Immature natural killer cell (primary cell): ENCODE results near the gene F12. TPM values are rescaled to one million over a fixed set of nuclear protein-coding genes. Genes with fewer than 3 reads are reported as not detected.

ENCODE experiments used
- DNase-seq, 3 donors: peaks; one replicate each; pipeline ENCODE4 v3.0.0; 2022; ENCODE audit warnings: mixed read lengths in 1 of 3
- H3K27ac Mint-ChIP-seq, 6 donors: one replicate each; pipeline ENCODE4 v1.8.0; 2020; ENCODE audit warnings: mixed read lengths in 6 of 6, mild to moderate bottlenecking in 5 of 6, inconsistent platforms in 4 of 6, moderate library complexity in 3 of 6
- H3K27me3 Mint-ChIP-seq, 3 donors: one replicate each; pipeline ENCODE4 v1.8.0; 2020 to 2021; ENCODE audit warnings: low read depth in 3 of 3, mild to moderate bottlenecking in 3 of 3, mixed read lengths in 3 of 3, moderate library complexity in 3 of 3, inconsistent platforms in 1 of 3
- H3K36me3 Mint-ChIP-seq, 3 donors: one replicate each; pipeline ENCODE4 v1.8.0; 2020; ENCODE audit warnings: mixed read lengths in 3 of 3, inconsistent platforms in 2 of 3, mild to moderate bottlenecking in 2 of 3
- H3K4me1 Mint-ChIP-seq, 2 donors: one replicate each; pipeline ENCODE4 v1.8.0; 2020; ENCODE audit warnings: inconsistent platforms in 2 of 2, mild to moderate bottlenecking in 2 of 2, mixed read lengths in 2 of 2, moderate library complexity in 1 of 2
- H3K4me3 Mint-ChIP-seq, 5 donors: one replicate each; pipeline ENCODE4 v1.8.0; 2020; ENCODE audit warnings: mild to moderate bottlenecking in 5 of 5, mixed read lengths in 5 of 5, inconsistent platforms in 3 of 5, moderate library complexity in 3 of 5
- H3K9me3 Mint-ChIP-seq, 6 donors: one replicate each; pipeline ENCODE4 v1.8.0; 2020; ENCODE audit warnings: mild to moderate bottlenecking in 6 of 6, mixed read lengths in 6 of 6, inconsistent platforms in 4 of 6, moderate library complexity in 3 of 6
- polyA plus RNA-seq, 3 donors: library from polyadenylated mRNA; unstranded; fragments of 300-500 nt; fragmentation: Illumina TruSeq; gene quantifications; one replicate each; pipeline ENCODE4 v1.2.3, GENCODE V29; 2021

Gene F12
- polyA plus RNA-seq, 3 donors from 2014 or later: 1.3 to 2.3 TPM; not detected in 1

DNA sequence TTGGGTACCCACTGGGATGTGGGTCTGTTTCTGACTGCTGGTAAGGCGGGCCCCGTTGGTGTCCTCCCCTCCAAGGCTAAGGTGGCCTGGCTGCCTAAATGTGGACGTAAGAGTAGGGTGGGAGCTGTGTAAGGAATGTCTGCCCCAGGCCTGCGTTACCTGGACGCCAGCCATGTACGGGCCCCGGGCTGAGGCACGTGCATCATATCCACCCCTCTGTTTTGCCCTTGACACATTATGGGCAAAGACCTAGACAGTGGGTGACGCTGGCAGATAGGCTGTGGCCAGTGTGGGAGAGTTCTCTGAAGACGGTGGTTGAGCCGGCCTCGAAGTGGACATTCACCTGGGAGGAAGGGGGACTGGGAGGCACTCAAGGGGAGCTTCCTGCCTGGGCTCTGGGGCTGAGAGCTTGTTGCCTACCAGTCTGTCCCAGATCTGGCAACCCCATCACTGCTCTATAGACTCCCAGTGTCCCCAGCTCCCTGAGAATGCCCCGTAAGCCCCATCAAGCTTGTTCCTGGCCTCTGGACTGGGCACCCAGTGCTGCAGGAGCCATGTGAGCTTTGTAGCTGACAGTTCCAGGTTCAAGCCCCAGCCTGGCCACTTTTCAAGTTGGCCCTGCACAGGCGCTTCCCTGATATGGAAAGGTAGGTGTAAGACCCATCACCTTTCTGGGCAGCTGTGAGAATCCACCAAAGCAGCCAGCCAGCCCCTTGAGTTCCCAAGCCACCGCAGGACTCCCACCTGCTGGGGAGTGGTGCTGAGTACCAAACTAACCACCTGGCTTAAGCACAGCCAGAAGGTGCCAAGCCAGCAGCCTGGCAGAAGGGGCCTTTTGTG lies 34.0 kb upstream of the F12 start:
- Mint-ChIP-seq H3K4me3 (no peak overlapping the region), H3K27ac (peak overlapping the region in 4 of 6 donors; percentile 54 to 97 (median 75)), H3K36me3 (peaks cover 5 to 22% (median 9%) of the 10 kb centered on the region in 3 donors), H3K4me1 (peaks cover 48 to 50% of the 10 kb centered on the region in 2 donors), H3K27me3 (peaks cover 12 to 16% (median 14%) of the 10 kb centered on the region in 3 donors), H3K9me3 (no peaks in the 10 kb centered on the region)
- DNase-seq: no peak

GRCh38 chr5:177442066-177442826 lies 32.9 kb upstream of the F12 start:
- Mint-ChIP-seq H3K4me1 (peaks cover 46 to 48% of the 10 kb centered on the region in 2 donors), H3K27ac (peak overlapping the region in 2 of 6 donors; percentile 21 to 61), H3K9me3 (no peaks in the 10 kb centered on the region), H3K36me3 (peaks cover 9 to 31% (median 13%) of the 10 kb centered on the region in 3 donors), H3K4me3 (no peak overlapping the region), H3K27me3 (peaks cover 4 to 14% (median 12%) of the 10 kb centered on the region in 3 donors)
- DNase-seq: no peak

- H3K36me3 Mint-ChIP-seq: peaks cover 9 to 38% (median 21%) of the 10 kb centered on the region in 3 donors
- peak overlapping the region in 2 of 6 donors; percentile 34 to 35 for H3K27ac Mint-ChIP-seq
- no peak overlapping the region for H3K4me3 Mint-ChIP-seq
- DNase-seq: no peak
- no peaks in the 10 kb centered on the region for H3K9me3 Mint-ChIP-seq
- peaks cover 49 to 51% of the 10 kb centered on the region in 2 donors for H3K4me1 Mint-ChIP-seq
- peaks cover 4 to 14% (median 10%) of the 10 kb centered on the region in 3 donors for H3K27me3 Mint-ChIP-seq
These were observed 31.8 kb upstream of the F12 start for GRCh38 chr5:177440990-177441780.

GRCh38 chr5:177440211-177440989 lies 31.0 kb upstream of the F12 start:
- Mint-ChIP-seq H3K4me3 (no peak overlapping the region), H3K27me3 (peaks cover 0 to 6% (median 4%) of the 10 kb centered on the region in 3 donors), H3K4me1 (peaks cover 43 to 47% of the 10 kb centered on the region in 2 donors), H3K36me3 (peaks cover 9 to 44% (median 21%) of the 10 kb centered on the region in 3 donors), H3K9me3 (no peaks in the 10 kb centered on the region), H3K27ac (peak overlapping the region; percentile 64 to 84 (median 70))
- no peak for DNase-seq

DNA sequence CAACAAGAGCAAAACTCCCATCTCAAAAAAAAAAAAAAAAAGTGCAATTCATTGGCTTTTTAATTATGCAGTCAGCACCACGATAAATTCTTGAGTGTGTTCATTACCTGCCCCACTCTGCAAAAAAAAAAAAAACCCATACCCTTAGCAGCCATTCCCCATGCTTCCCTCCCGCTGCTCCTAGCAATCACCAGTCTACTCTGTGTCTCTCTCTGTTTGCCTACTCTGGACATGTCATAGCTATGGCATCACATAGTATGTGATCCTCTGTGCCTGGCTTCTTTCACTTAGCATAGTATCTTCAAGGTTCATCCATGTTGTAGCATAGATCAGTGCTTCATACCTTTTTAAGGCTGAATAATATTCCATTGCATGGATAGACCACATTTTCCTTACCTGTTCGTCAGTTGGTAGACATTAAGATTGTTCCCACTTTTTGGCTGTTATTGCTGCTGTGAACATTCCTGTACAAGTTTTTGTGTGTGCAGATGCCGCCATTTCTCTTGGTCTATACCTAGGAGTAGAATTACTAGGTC lies 30.2 kb upstream of the F12 start:
- Mint-ChIP-seq H3K4me1 (peaks cover 41 to 47% of the 10 kb centered on the region in 2 donors), H3K36me3 (peaks cover 9 to 50% (median 21%) of the 10 kb centered on the region in 3 donors), H3K27me3 (peaks cover 0 to 1% (median 0%) of the 10 kb centered on the region in 3 donors), H3K9me3 (no peaks in the 10 kb centered on the region), H3K27ac (peak overlapping the region; percentile 64 to 84 (median 70)), H3K4me3 (no peak overlapping the region)
- DNase-seq: no peak

DNA sequence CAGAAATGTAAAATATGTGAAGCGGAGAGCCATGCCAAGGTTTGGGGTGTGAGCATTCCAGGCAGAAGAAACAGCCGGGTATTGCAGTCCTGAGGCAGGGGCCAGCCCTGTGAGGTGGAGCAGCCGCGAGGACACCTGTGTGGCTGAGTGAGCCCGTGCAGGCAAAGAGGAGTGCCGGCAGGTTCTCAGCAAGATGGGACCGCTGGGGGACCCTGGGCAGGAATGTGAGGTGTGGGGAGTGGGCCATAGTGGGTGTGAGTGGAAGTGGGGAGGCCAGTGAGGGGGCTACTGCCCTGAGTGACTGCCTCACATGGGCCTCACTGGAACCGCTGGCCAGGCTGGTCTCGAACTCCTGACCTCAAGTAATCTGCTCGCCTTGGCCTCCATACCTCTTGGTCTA lies 29.1 kb upstream of the F12 start:
- DNase-seq: no peak
- peaks cover 0 to 3% (median 1%) of the 10 kb centered on the region in 3 donors for H3K27me3 Mint-ChIP-seq
- peaks cover 41 to 52% of the 10 kb centered on the region in 2 donors for H3K4me1 Mint-ChIP-seq
- peak overlapping the region in 4 of 6 donors; percentile 34 to 84 (median 49) for H3K27ac Mint-ChIP-seq
- peaks cover 13 to 54% (median 21%) of the 10 kb centered on the region in 3 donors for H3K36me3 Mint-ChIP-seq
- H3K9me3 Mint-ChIP-seq: no peaks in the 10 kb centered on the region
- H3K4me3 Mint-ChIP-seq: no peak overlapping the region

- H3K9me3 Mint-ChIP-seq: no peaks in the 10 kb centered on the region
- DNase-seq: no peak
- peaks cover 48 to 59% of the 10 kb centered on the region in 2 donors for H3K4me1 Mint-ChIP-seq
- peak overlapping the region in 3 of 6 donors; percentile 48 to 57 (median 55) for H3K27ac Mint-ChIP-seq
- no peak overlapping the region for H3K4me3 Mint-ChIP-seq
- H3K27me3 Mint-ChIP-seq: peaks cover 0 to 3% (median 1%) of the 10 kb centered on the region in 3 donors
- peaks cover 13 to 54% (median 21%) of the 10 kb centered on the region in 3 donors for H3K36me3 Mint-ChIP-seq
These were observed 28.3 kb upstream of the F12 start for GRCh38 chr5:177437623-177438022.

DNA sequence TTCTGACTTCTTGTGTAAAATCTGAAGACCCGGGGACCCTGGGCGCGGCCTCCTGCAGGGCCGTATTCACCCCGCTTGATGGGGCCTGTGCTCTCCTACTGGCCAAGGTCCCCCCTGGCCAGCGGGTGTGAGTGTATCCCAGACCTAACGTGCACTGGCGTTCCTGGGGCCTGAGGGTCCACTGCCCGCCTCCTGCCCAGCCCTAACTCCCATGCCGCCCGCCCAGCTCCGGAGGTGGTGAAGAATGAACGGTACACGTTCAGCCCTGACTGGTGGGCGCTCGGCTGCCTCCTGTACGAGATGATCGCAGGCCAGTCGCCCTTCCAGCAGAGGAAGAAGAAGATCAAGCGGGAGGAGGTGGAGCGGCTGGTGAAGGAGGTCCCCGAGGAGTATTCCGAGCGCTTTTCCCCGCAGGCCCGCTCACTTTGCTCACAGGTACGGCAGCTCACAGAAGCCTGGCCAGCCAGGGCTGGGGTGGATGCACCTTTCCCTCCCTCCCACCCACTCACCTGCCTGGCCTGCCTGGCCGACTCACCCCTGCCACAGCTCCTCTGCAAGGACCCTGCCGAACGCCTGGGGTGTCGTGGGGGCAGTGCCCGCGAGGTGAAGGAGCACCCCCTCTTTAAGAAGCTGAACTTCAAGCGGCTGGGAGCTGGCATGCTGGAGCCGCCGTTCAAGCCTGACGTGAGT lies 26.6 kb upstream of the F12 start:
- Mint-ChIP-seq H3K27me3 (peaks cover 4 to 9% (median 5%) of the 10 kb centered on the region in 3 donors), H3K4me3 (no peak overlapping the region), H3K36me3 (peaks cover 13 to 53% (median 21%) of the 10 kb centered on the region in 3 donors), H3K27ac (peak overlapping the region in 1 of 6 donors; percentile 72), H3K9me3 (no peaks in the 10 kb centered on the region), H3K4me1 (peaks cover 59 to 73% of the 10 kb centered on the region in 2 donors)
- DNase-seq: no peak

GRCh38 chr5:177434942-177435738 lies 25.8 kb upstream of the F12 start:
- peak overlapping the region; percentile 22 to 83 (median 73) for H3K27ac Mint-ChIP-seq
- DNase-seq: peak; percentile 49 to 51 (median 50)
- H3K4me1 Mint-ChIP-seq: peaks cover 68 to 79% of the 10 kb centered on the region in 2 donors
- H3K36me3 Mint-ChIP-seq: peaks cover 13 to 49% (median 21%) of the 10 kb centered on the region in 3 donors
- peak overlapping the region in 4 of 5 donors; percentile 53 to 73 (median 64) for H3K4me3 Mint-ChIP-seq
- H3K27me3 Mint-ChIP-seq: peaks cover 4 to 13% (median 5%) of the 10 kb centered on the region in 3 donors
- no peaks in the 10 kb centered on the region for H3K9me3 Mint-ChIP-seq

- peak overlapping the region; percentile 55 to 75 (median 67) for H3K4me3 Mint-ChIP-seq
- H3K27me3 Mint-ChIP-seq: peaks cover 4 to 16% (median 5%) of the 10 kb centered on the region in 3 donors
- no peaks in the 10 kb centered on the region for H3K9me3 Mint-ChIP-seq
- H3K36me3 Mint-ChIP-seq: peaks cover 10 to 43% (median 14%) of the 10 kb centered on the region in 3 donors
- DNase-seq: peak in 1 of 3 donors; percentile 38
- H3K4me1 Mint-ChIP-seq: peaks cover 69 to 79% of the 10 kb centered on the region in 2 donors
- peak overlapping the region; percentile 72 to 90 (median 82) for H3K27ac Mint-ChIP-seq
These were observed 25.1 kb upstream of the F12 start for GRCh38 chr5:177434437-177434836.

DNA sequence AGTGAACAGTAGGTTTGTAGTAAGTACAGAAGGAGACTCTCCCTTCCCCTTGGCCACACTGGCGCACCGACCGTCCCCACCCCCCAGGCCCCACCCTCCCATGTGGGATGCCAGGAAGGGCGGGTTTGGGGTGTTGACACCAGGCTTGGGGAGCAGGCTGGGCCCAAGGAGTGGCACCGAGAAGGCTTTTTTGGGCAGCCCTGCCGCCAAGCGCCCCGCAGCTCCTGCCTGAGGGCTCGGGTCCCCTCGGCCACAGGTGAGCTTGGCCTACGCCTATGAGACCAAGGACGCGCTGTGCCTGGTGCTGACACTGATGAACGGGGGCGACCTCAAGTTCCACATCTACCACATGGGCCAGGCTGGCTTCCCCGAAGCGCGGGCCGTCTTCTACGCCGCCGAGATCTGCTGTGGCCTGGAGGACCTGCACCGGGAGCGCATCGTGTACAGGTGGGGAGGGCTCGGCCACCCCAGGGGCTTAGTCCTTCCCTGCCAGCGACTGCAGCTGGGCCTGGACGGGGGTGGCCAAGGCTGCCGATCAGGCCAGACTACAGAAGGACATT lies 24.4 kb upstream of the F12 start:
- Mint-ChIP-seq H3K36me3 (peaks cover 9 to 38% (median 13%) of the 10 kb centered on the region in 3 donors), H3K4me1 (peaks cover 73 to 79% of the 10 kb centered on the region in 2 donors), H3K27ac (peak overlapping the region; percentile 71 to 90 (median 81)), H3K27me3 (peaks cover 9 to 16% (median 10%) of the 10 kb centered on the region in 3 donors), H3K4me3 (peak overlapping the region in 4 of 5 donors; percentile 33 to 73 (median 44)), H3K9me3 (no peaks in the 10 kb centered on the region)
- DNase-seq: no peak
